ENCODE data around the gene MRPL2.

Gene MRPL2

DNA sequence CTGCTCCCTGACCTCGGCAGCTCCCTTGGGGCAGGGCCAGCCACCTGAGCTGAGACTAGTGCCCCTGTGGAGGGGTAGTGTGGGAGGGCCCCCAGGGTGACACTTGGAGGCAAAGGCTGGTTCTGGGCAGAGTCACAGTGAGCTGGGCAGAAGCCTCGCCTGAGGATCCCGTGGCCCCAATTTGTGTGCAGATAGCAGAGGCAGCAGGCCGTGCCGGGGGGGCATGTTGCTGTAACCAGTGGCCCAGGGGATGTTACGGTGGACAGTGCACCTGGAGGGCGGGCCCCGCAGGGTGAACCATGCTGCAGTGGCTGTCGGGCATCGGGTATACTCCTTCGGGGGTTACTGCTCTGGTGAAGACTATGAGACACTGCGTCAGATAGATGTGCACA is 42.3 kb downstream of the MRPL2 start:
- no peak for DNase-seq

DNA sequence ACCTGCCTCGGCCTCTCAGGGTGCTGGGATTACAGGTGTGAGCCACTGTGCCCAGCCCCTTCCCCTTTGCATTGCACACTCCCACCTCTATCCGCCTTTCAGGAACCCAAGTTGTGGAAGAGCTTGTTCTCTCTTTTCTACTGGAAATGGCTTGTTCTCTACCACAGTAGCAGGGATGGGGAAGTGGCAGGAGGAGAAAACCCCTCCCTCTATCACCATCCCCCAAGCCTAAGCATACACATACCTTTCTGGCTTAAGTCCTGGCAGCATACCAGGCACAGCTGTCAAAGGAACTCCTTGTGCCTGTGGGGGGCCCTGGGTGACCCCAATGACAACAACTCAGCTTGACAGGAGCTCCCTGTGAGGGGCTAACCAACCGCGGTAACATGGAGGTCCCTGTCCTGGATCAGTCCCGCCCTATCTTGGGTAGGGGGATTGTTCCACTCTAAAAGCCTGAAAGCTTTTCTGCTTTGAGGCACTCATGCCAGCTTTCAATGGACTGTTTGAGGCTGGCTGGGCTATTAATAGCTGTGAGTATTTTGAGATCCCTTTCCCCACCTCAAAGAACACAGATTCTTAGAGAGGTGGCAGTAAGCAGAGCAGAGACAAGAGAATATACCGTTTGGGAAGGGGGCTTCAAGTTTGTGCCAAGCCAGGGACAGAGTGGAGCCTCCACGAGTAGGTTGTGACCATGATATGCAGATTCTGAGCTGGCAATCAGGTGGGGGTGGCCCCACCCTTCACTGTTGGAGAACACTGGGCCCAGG is 42.9 kb downstream of the MRPL2 start:
- DNase-seq: no peak

DNA sequence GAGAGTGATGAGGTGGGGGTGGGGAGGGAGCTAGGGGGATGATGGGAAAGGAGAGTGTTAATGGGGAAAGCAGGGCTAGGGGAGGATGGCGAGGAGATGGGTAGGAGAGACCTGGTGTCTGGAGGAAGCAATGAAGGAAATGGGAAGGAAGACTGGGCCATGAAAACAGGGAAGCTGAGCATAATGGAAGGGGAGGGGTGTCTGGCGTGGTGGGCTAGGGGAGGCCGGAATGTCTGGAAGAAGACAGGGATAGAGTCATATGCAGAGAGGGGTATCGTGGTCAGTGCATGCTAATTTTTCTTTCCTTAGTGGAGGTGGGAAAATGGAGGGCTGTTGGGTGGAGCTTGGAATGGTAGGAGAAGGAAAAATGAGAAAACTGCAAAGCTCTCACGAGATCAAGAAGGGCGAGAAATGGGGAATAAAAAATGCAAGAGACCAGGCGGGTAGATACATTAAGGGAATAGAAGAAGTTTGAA is 44.8 kb downstream of the MRPL2 start:
- no peak for DNase-seq

DNA sequence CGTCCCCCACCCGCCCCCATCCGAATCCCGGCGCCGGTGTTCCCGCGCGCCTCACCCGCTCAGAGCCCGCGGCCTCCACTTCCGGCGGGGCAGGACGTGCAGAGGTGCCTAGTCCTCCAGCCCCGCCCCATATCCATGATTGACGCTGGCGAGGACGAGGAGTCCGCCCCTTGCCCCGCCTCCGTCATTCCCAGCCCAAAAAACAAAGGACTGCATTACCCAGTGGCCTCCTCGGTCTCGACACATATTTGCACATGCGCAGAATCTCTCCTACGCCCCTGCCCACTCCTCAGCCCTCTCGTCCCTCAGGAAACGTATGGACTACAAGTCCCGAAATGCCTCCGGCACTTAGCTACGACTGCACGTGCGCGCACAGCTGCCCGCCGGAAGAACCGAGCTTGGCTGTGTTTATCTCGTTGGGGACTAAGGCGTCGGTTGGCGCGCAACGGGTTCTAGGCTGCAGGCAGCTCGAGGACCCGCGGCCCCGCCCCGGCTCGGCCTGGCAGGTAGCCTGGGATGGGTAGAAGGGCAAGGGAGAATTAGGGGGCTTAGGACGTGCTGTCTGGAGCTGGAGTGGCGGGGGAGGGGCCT is 45.3 kb downstream of the MRPL2 start, which contains the start of the genes KLHDC3 and MEA1:
TSS of gene KLHDC3 (plus strand) at position 407 of the 591 bp plus-strand sequence. CDS start 2,944 bp downstream, outside the sequence.
TSS of gene MEA1 (minus strand) at position 104 of the 591 bp plus-strand sequence. CDS start 133 bp downstream, outside the sequence.
- peak; percentile 98 for DNase-seq

DNA sequence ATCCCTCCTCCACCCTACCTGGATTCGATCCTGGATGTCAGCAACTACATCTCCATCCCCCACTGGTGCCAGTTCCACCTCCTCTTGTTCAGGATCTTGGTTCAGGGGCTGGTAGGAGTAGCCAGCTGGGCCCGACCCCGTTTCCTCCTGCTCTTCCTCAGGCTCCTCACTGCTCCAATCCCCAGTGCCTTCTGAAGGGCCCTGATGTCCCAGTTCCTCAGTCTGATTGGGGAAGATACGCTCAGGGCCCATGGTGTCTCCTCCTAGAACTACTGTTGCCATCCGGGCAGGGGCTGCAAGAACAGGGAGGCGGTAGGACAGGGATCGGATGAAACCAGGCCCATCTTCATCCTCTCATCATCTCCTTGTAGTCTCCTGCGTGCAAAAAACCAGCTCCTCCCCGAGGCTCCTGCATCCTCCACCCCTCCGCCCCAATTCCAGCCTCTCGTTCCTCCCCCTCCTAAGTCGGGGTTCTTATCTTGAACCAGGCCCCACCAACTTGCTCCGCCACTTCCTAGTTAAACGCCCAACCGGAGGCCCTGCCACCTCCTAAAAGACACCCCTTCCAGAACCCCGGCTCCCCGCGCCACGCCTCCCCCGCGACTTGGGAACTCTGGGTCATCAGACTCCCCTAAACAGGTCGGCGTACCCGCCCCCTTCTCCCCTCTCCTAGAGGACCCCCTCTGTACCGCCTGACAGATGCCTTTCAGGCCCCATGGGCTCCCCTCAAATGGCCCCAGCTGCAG is 46.0 kb downstream of the MRPL2 start:
- no peak for DNase-seq

DNA sequence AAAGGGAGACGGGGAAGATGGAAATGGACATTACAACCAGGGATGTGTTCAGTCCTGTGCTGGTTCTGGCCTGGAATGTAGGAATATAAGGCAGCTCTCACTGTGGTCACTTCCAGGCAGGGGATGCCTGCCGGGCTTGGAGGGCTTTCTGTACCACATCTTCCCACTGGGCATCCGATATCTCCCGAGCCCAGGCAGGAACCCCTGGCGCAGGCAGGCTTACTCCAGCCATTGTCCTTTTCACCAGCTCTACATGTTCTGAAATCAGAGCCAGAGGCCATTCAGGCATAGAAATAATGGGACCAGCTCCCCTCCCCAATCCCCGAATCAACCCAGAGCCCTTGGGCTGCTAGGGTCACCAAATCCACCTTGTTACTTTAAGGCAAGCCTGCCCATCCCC is 46.9 kb downstream of the MRPL2 start:
- no peak for DNase-seq

- no peak for DNase-seq
These were observed 48.0 kb downstream of the MRPL2 start for GRCh38 chr6:43011207-43011606.

DNA sequence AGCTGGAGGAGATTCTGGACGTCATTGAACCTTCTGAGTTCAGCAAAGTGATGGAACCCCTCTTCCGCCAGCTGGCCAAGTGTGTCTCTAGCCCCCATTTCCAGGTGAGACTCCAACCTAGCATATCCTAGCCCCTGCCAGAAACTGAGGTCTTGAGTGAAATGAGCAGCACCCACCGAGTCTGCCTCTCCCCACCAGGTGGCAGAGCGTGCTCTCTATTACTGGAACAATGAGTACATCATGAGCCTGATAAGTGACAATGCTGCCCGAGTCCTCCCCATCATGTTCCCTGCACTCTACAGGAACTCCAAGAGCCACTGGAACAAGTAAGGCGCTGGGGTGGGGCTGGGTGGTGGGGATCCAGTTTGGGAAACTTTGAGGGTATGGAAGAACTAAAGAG is 50.1 kb downstream of the MRPL2 start:
- no peak for DNase-seq

GRCh38 chr6:43007126-43007525 is 52.1 kb downstream of the MRPL2 start:
- DNase-seq: no peak

DNA sequence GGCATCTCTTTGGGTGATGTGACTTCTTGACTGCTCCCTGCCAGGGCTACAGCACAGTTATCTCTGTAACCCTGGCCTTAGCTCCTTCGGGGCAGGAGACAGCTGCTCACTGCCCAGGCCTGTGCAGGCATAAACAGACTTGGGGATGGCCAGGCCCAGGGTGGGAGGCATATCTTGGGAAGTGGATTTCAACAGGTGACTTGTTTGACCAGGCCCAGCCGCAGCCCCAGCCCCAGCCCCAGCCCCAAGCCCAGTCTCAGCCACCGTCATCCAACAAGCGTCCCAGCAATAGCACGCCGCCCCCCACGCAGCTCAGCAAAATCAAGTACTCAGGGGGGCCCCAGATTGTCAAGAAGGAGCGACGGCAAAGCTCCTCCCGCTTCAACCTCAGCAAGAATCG is 53.0 kb downstream of the MRPL2 start:
- DNase-seq: no peak

DNA sequence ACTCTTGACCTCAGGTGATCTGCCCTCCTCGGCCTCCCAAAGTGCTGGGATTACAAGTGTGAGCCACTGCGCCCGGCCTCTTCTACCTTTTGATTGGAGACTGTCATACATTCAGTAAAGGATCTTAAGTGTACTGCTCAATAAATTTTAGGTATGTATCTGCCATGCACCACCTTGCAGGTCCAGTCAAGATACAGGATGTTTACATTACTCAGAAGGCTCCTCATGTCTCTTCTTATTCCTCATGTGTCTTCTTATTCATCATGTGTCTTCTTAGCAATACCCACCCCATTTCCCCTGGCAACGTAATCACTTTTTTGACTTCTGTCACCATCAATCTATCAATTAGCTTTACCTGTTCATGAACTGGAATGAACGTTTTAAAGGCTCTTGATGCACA is 53.4 kb downstream of the MRPL2 start:
- DNase-seq: no peak
